Panc1 (cell line): ENCODE measurements around the gene THAP4. TPM values are rescaled to one million over a fixed set of nuclear protein-coding genes. Genes with fewer than 3 reads are reported as not detected.

Experiments
- ATAC-seq: fragments of 200-7000 bp; cut with Tn5 transposase; 2 replicates; pipeline ENCODE4 v1.9.1; 2020; ENCODE audit warnings: mild to moderate bottlenecking, moderate library complexity
- BruUV-seq: library from RNA; stranded (reverse); fragments of 400-500 nt; replicated peaks from 2 replicates; lab custom pipeline; 2021; lab: Mats Ljungman, UMichigan
- CTCF ChIA-PET: fragments of 300-600 bp; sonication (Branson Sonifier 250); formaldehyde crosslinking; loops from one replicate; lab custom pipeline; 2022; ENCODE audit warnings: antibody characterized with exemption; lab: Charles Lee
- POLR2A ChIA-PET: fragments of 300-600 bp; sonication (Branson Sonifier 250); formaldehyde crosslinking; loops from one replicate; lab custom pipeline; 2022; ENCODE audit warnings: antibody characterized with exemption; lab: Charles Lee
- DNase-seq: peaks from one replicate; pipeline ENCODE4 v3.0.0-alpha.2; 2010; ENCODE audit warnings: low read depth, low spot score
- H3K27ac ChIP-seq: 2 replicates; pipeline ENCODE4 v1.5.1; 2011; ENCODE audit warnings: mild to moderate bottlenecking, low read length, inconsistent platforms
- H3K27me3 ChIP-seq: fragments of 200-500 bp; sonication (Bioruptor generic); 2 replicates; pipeline ENCODE4 v1.6.0; 2014; ENCODE audit warnings: low read length, inconsistent platforms; ENCODE audit not compliant: control insufficient read depth, insufficient read depth
- H3K36me3 ChIP-seq: fragments of 200-500 bp; sonication (Bioruptor generic); 2 replicates; pipeline ENCODE4 v1.5.1; 2014; ENCODE audit warnings: inconsistent platforms, mild to moderate bottlenecking, low read length, moderate library complexity; ENCODE audit not compliant: control insufficient read depth, insufficient read depth
- H3K4me1 ChIP-seq: 2 replicates; pipeline ENCODE4 v1.5.1; 2011; ENCODE audit warnings: inconsistent platforms, mild to moderate bottlenecking, low read length, moderate library complexity; ENCODE audit not compliant: control insufficient read depth, insufficient read depth
- H3K4me3 ChIP-seq, 2 experiments: 2 replicates each; pipeline ENCODE4 v1.5.1; 2011 to 2012; ENCODE audit warnings: low read depth in 2 of 2, low read length in 2 of 2, mild to moderate bottlenecking in 2 of 2, inconsistent platforms in 1 of 2, moderate library complexity in 1 of 2
- H3K9me3 ChIP-seq: fragments of 200-500 bp; sonication (Bioruptor generic); 2 replicates; pipeline ENCODE4 v1.5.1; 2014; ENCODE audit warnings: low read depth, mild to moderate bottlenecking, inconsistent platforms, low read length, moderate library complexity; ENCODE audit not compliant: control insufficient read depth, insufficient read depth
- POLR2AphosphoS5 ChIP-seq: IDR thresholded peaks from 2 replicates; pipeline ENCODE4 v1.6.1; 2012; ENCODE audit warnings: mild to moderate bottlenecking, low read depth, low read length, moderate library complexity
- SIN3A ChIP-seq: IDR thresholded peaks from 2 replicates; pipeline ENCODE4 v1.6.1; 2012; ENCODE audit warnings: low read depth, mild to moderate bottlenecking, low read length, moderate library complexity, borderline replicate concordance; ENCODE audit not compliant: insufficient read depth
- TCF7L2 ChIP-seq: IDR thresholded peaks from 2 replicates; pipeline ENCODE4 v1.6.1; 2011; ENCODE audit warnings: mild to moderate bottlenecking, low read depth, low read length, inconsistent platforms
- in situ Hi-C: cut with HindIII; loops from 2 replicates; pipeline ENCODE4 v1.10.0; 2016; ENCODE audit warnings: low sequenced_read_pairs, low pct_unique_long_range_greater_than_20kb
- intact Hi-C: fragments of 100-400 bp; cut with micrococcal nuclease; formaldehyde crosslinking; loops from one replicate; pipeline ENCODE4 v1.10.0; 2022; ENCODE audit not compliant: unreplicated experiment
- total RNA-seq: library from RNA; stranded (reverse); gene quantifications from one replicate; pipeline ENCODE4 v1.2.1, GENCODE V29; 2021; ENCODE audit not compliant: unreplicated experiment
- TF ChIP-seq, protein P1 (sequence below), 2 experiments: IDR thresholded peaks; 2 replicates each; pipeline ENCODE4 v1.6.1; 2011 to 2012; ENCODE audit warnings: low read depth in 2 of 2, control low read depth in 1 of 2, low read length in 1 of 2, mild to moderate bottlenecking in 1 of 2, moderate library complexity in 1 of 2; ENCODE audit not compliant: insufficient read depth in 1 of 2
- TF ChIP-seq, protein P2 (sequence below): fragments of 450-650 bp; IDR thresholded peaks from 2 replicates; pipeline ENCODE4 v1.5.1; 2017; ENCODE audit warnings: mild to moderate bottlenecking

THAP4 gene
- total RNA-seq, 1 experiment from 2014 or later, result 77.9 TPM

DNA sequence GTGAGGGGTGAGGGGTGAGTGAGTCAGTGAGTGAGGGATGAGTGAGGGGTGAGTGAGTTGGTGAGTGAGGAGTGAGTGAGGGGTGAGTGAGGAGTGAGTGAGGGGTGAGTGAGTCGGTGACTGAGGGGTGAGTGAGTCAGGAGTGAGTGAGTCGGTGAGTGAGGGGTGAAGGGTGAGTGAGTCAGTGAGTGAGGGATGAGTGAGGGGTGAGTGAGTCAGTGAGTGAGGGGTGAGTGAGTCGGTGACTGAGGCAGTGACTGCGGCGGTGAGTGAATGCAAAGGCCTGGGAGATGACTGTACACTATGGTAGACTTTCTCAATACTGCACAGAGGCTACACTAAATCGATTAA, 16.6 kb downstream of the THAP4 start:
- H3K27ac ChIP-seq, result no peak overlapping the region
- no peaks in the 10 kb centered on the region for H3K4me1 ChIP-seq
- H3K27me3 ChIP-seq, result no peaks in the 10 kb centered on the region
- intact Hi-C loops, result no loop called here
- H3K9me3 ChIP-seq, result no peaks in the 10 kb centered on the region
- in situ Hi-C loops, result no loop called here
- ChIA-PET POLR2A (no interaction called here), CTCF (no interaction called here)
- no TSS peak for BruUV-seq
- ATAC-seq, result 0 out of 2 replicates have a peak, but pooled peaks have one; percentile 18
- no peaks in the 10 kb centered on the region for H3K36me3 ChIP-seq
- TF ChIP-seq, protein P1, sequence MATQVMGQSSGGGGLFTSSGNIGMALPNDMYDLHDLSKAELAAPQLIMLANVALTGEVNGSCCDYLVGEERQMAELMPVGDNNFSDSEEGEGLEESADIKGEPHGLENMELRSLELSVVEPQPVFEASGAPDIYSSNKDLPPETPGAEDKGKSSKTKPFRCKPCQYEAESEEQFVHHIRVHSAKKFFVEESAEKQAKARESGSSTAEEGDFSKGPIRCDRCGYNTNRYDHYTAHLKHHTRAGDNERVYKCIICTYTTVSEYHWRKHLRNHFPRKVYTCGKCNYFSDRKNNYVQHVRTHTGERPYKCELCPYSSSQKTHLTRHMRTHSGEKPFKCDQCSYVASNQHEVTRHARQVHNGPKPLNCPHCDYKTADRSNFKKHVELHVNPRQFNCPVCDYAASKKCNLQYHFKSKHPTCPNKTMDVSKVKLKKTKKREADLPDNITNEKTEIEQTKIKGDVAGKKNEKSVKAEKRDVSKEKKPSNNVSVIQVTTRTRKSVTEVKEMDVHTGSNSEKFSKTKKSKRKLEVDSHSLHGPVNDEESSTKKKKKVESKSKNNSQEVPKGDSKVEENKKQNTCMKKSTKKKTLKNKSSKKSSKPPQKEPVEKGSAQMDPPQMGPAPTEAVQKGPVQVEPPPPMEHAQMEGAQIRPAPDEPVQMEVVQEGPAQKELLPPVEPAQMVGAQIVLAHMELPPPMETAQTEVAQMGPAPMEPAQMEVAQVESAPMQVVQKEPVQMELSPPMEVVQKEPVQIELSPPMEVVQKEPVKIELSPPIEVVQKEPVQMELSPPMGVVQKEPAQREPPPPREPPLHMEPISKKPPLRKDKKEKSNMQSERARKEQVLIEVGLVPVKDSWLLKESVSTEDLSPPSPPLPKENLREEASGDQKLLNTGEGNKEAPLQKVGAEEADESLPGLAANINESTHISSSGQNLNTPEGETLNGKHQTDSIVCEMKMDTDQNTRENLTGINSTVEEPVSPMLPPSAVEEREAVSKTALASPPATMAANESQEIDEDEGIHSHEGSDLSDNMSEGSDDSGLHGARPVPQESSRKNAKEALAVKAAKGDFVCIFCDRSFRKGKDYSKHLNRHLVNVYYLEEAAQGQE (IDR thresholded peaks at IDR 0.05; ENCODE audit: insufficient read depth in 1 of 2, low read depth in 2 of 2, low read length in 1 of 2), result no peak
- TF ChIP-seq TCF7L2 (no peak), POLR2AphosphoS5 (no peak), SIN3A (no peak)
- TF ChIP-seq, protein P2, sequence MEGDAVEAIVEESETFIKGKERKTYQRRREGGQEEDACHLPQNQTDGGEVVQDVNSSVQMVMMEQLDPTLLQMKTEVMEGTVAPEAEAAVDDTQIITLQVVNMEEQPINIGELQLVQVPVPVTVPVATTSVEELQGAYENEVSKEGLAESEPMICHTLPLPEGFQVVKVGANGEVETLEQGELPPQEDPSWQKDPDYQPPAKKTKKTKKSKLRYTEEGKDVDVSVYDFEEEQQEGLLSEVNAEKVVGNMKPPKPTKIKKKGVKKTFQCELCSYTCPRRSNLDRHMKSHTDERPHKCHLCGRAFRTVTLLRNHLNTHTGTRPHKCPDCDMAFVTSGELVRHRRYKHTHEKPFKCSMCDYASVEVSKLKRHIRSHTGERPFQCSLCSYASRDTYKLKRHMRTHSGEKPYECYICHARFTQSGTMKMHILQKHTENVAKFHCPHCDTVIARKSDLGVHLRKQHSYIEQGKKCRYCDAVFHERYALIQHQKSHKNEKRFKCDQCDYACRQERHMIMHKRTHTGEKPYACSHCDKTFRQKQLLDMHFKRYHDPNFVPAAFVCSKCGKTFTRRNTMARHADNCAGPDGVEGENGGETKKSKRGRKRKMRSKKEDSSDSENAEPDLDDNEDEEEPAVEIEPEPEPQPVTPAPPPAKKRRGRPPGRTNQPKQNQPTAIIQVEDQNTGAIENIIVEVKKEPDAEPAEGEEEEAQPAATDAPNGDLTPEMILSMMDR, result no peak
- DNase-seq, result no peak
- H3K4me3 ChIP-seq, result no peak overlapping the region

DNA sequence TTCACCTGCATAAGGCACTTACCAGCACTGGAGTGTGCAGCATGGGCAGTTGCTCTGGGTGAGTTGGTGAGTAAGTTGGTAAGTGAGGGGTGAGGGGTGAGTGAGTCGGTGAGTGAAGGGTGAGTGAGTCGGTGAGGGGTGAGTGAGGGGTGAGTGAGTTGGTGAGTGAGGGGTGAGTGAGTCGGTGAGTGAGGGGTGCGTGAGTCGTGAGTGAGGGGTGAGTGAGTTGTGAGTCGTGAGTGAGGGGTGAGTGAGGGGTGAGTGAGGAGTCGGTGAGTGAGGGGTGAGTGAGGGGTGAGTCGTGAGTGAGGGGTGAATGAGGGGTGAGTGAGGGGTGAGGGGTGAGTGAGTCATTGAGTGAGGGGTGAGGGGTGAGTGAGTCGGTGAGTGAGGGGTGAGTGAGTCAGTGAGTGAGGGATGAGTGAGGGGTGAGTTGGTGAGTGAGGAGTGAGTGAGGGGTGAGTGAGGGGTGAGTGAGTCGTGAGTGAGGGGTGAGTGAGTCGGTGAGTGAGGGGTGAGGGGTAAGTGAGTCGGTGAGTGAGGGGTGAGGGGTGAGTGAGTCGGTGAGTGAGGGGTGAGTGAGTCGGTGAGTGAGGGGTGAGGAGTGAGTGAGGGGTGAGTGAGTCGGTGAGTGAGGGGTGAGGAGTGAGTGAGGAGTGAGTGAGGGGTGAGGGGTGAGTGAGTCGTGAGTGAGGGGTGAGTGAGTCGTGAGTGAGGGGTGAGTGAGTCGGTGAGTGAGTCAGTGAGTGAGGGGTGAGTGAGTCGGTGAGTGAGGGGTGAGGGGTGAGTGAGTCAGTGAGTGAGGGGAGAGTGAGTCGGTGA, 17.1 kb downstream of the THAP4 start:
- CTCF ChIA-PET, result no interaction called here
- H3K27me3 ChIP-seq, result no peaks in the 10 kb centered on the region
- no peaks in the 10 kb centered on the region for H3K36me3 ChIP-seq
- no TSS peak for BruUV-seq
- intact Hi-C loops, result no loop called here
- no peaks in the 10 kb centered on the region for H3K9me3 ChIP-seq
- in situ Hi-C loops, result no loop called here
- no peak overlapping the region for H3K27ac ChIP-seq
- POLR2A ChIA-PET, result no interaction called here
- TF ChIP-seq SIN3A, result no peak
- TF ChIP-seq, protein P2, result no peak
- no peak for ATAC-seq
- DNase-seq, result no peak
- H3K4me3 ChIP-seq, result no peak overlapping the region
- no peaks in the 10 kb centered on the region for H3K4me1 ChIP-seq
